NCI-H69 (cell line): ENCODE results near the gene TEX2.

Experiments
- DNase-seq: peaks from one replicate; lab custom pipeline; 2025; lab: John Stamatoyannopoulos, UW

The TEX2 gene

GRCh38 chr17:64263000-64263766 is at the start of gene TEX2:
TSS of gene TEX2 (minus strand) at chr17:64263260. CDS start at chr17:64214217, 49,043 bp downstream.
- DNase-seq = peak; percentile 98

GRCh38 chr17:64309710-64310109 is 46.6 kb upstream of the TEX2 start:
- DNase-seq = peak; percentile 28

- DNase-seq = no peak
Observed at GRCh38 chr17:64309021-64309420, 46.0 kb upstream of the TEX2 start.

GRCh38 chr17:64306850-64307463 is 43.9 kb upstream of the TEX2 start:
- DNase-seq = peak; percentile 74

DNA sequence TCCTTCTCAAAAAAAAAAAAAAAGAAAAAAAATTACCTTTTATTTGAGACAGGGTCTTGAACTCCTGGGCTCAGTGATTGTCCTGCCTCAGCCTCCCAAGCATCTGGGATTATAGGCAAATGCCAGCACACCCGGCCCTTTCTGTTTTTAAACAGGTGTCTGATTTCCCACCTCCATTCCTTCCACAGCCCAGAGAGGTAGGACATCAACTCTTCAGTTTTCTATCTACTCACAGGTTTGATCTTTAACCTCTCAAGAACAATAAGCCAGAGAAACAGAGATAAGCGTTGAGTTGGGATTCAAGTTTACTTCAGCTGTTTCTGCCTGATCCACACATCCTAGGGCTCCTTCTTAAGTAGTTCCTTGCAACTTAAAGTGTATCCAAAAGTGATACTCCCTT is 41.5 kb upstream of the TEX2 start:
- no peak for DNase-seq

GRCh38 chr17:64300699-64300965 is 37.6 kb upstream of the TEX2 start:
- DNase-seq = no peak

DNA sequence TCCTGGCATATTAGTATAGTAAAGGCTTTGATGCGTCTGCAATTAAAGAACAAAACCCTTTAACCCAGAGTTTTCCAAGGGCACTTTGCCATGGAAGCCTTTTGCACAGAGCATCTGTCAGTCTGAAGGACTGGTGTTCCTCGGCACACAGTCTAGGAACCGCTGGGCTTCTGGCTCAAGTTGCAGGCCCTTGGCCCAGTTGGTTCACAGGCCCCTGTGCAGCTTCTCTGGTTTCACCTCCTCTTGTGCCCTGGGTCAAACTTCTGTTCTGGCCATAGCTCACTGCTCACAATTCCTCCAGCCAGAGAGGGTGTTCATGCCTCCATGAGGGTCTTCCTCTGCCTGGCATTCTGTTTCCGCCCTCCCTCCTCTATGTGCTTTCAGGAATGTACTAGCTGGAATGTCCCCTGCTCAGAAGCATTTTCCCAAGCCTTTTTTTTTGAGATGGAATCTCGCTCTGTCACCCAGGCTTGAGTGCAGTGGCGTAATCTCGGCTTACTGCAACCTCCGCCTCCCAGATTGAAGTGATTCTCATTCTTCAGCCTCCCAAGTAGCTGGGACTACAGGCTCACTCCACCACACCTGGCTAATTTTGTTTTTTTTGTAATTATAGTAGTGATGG is 34.5 kb upstream of the TEX2 start:
- no peak for DNase-seq

DNA sequence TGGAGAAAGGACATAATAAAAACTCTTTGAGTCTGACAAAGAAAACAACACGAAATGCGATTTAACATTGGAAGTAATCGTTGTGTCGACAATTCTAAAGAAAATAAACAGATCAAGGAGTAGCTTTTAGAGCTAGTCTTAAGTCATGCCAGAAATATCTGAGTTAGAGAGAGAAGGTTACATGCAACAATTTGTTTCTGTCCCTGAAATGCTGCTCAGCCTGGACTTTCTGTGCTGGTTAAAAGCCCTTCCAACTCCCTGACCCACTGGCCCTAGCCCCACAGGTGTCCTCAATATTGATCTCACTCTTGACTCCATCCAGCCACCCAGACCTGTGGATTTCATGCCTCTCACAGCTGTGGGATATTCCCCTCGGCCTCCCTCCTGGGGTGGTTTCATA is 33.2 kb upstream of the TEX2 start:
- DNase-seq = no peak

GRCh38 chr17:64295146-64295545 is 32.1 kb upstream of the TEX2 start:
- DNase-seq = no peak

DNA sequence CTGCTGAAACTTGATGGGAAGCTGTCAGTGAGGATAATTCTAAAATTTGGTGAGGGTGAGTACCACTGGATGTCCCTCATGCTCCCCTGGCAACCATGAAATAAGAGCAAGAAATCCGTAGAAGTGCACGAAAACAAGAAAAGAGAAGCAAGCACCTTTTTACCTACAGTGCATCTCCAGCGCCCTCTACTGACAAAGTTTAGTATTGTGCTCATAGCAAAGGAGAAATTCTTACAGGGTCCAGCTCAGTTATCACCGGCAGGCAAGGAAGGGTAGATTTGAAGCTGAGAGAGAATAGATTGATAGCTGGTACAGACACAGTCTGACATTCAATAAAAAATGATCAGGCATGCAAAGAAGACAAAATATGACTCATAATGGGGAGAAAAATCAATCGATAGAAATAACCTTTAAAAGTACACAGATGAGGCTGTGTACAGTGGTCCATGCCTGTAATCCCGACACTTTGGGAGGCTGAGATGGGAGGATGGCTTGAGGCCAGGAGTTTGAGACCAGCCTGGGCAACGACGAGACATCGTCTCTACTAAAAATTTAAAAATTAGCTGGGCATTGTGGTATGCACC is 28.3 kb upstream of the TEX2 start:
- peak; percentile 52 for DNase-seq

GRCh38 chr17:64289741-64290141 is 26.7 kb upstream of the TEX2 start:
- no peak for DNase-seq

- no peak for DNase-seq
Observed at GRCh38 chr17:64282753-64283080, 19.7 kb upstream of the TEX2 start.

DNA sequence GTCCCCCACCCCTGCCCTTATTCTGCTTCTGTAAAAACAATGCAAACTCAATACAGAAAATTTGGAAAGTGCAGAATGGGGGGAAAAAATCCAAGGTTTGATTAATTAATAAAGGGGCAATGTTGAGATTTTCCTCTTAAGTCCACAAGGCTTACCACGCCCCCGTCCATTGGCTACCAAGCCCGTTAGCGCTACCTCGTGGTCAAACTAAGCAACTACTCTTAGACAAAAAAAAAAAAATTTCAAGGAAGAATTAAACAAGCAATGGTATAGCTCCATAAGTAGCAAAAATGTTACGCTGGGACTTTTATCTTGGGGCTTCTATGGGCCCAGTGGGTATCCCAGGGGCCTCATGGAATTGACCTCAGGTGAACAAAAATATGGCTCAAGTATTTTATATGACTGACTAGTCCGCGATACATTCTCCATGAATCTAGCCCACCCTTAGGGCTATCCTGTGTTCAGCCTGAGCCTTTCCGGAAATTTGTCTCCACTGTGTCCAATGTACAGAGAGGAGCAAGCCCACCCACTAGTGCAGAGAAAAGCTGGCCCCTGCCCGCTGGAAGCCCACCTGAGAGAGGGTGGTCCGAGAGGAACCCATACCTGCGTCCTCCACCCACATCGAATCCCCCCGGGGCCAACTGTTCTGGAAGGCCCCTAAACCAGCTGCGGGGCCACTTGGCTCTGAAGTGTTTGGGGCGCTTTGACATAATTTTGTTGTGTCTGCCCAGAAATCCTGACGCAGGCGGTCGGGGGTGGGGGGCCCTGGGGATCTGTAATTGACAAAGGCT is 19.1 kb upstream of the TEX2 start:
- peak; percentile 80 for DNase-seq

GRCh38 chr17:64278614-64279013 is 15.6 kb upstream of the TEX2 start:
- peak; percentile 64 for DNase-seq

DNA sequence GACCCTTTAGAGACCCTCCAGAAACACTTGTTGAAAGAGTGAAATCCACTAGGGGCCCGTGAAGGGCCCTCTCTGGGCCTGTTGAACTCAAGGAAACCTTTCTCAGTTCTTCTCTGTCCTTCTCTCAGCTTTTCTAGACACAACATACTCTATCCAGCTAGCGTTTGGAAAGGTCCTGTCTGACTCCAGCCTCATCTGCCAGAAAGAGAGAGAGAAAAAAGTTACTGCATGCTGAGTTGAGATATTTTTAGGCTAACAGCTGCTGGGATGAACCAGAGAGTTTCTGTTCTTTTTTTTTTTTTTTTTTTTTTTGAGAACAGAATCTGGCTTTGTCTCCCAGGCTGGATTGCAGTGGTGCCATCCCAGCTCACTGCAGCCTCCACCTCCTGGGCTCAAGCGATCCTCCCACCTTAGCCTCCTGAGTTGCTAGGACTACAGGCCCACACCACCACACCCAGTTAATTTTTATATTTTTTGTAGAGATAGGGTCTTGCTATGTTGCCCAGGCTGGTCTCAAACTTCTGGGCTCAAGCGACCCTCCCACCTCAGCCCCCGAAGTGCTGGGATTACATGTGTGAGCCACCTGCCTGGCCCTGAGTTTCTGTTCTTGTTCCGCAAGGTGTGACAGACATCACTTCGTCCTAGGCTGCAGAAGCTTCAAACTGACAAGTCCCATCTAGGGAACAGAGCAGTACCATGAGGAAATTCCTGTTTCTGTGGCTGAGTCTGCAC is 14.9 kb upstream of the TEX2 start:
- no peak for DNase-seq

DNA sequence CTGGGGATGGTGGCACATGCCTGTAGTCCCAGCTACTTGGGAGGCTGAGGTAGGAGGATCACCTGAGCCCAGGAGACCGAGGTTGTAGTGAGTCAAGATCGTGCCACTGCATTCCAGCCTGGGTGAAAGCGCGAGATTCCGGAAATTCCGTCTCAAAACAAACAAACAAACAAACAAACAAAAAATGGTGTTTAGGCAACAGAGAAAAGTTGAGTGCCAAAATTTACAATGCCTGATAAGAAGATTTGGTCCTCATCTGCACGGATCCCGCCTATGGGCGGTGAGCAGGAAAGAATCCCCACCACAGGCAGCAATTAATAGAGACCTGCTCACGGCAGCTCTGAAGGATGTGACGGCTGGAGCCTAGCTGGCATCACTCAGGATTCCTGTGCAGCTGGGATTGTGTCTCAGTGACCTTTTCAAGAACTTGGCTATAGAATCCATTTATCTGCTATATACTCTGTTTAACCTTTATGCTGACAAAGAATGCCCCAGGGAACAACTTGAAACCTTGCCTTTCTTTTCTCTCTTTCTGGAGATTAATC is 14.0 kb upstream of the TEX2 start:
- DNase-seq = no peak

- no peak for DNase-seq
Observed at GRCh38 chr17:64275016-64275415, 12.0 kb upstream of the TEX2 start.

- DNase-seq = no peak
Observed at GRCh38 chr17:64273006-64273405, 9.9 kb upstream of the TEX2 start.

DNA sequence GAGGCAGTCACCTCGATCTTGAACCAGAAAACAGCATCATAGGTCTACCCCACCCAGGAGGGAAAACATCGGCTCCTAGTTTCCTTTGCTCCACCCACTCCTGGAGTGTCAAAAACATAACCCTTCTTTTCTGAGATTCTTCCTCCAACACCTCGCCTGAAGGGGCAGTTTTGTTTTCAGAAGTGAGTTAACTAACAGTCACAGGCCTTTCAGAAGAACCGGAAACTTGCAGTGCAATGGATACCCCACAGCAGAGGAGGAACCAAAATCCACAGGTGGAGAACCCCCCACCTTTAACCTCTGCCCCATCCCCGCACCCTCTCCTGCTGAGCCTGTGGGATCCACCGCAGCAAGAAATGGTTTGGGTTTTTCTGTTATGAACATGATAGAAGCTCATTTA is 7.8 kb upstream of the TEX2 start:
- no peak for DNase-seq

DNA sequence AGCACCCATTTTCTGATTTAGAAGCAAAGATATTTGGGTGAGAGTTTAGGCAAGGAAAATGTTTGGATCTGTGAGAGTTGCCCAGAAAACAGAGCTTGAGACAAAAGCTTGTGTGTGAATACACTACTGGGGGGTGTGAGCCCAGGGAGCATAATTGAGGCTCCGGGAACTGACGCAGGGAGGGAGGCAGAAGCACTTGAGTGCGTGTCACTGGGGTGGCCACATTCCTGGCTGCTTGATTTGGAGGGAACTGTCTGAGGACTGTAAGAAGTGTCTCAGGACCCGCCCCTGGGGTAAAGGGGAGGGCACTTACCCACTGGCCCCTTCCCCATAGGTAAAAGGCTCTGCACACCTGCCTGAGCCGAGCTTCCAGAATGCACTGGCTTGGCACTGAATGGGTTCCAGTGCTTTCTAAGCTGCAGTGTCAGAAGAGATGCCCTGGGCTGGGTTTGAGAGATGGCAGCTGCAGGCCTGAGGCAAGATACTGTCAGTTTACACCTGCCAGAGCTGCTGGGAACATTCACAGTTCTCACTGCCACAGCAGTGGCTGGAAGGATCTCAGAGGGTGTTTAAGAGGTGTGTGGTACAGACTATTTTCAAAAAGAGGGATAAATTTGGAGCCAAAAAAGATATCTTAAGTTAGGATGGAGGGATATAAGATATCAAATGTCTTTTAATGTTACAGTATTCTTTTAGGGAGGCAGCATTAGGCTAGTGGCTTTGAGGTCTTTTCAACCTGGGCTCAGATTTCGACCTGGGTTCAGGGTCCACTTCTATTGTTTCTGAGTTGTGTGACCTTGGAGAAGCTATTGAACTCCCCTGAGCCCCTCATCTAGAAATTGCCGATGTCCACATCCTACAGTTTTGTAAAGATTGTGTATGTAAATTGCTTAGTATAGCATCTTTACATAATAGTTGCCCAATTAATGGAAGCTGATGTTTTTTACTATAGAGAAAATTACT is 6.9 kb upstream of the TEX2 start:
- peak; percentile 33 for DNase-seq
